ENCODE results near the gene APC.

Gene APC

DNA sequence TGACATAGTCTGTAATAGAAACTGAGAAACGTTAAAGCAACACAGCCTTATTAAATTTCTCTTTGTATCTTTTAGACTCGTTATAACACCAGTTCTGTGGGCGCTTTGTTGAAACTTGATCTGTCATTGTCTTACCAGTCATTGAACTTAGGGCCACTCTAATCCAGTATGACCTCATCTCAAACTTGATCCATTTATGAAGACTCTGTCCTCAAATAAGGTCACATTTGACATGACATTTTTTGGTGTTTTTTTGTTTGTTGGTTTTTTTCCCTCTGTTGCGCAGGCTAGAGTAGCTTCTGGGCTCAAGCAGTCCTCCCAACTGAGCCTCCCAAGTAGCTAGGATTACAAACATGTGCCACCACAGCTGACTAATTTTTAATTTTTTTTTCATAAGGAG, 5.9 kb downstream of the APC start:
- Histone ChIP-seq H3K4me1 (ENCODE audit: insufficient read depth, poor library complexity, severe bottlenecking) (peaks cover 5% of the 10 kb centered on the region), H3K4me3 (ENCODE audit: severe bottlenecking) (no peak overlapping the region), H3K9me3 (ENCODE audit: severe bottlenecking) (no peaks in the 10 kb centered on the region), H3K36me3 (ENCODE audit: low read depth) (no peaks in the 10 kb centered on the region), H3K27me3 (ENCODE audit: insufficient read depth, poor library complexity, severe bottlenecking) (no peaks in the 10 kb centered on the region), H3K27ac (ENCODE audit: poor library complexity, severe bottlenecking) (no peak overlapping the region)
- no peak for DNase-seq (ENCODE audit: low spot score)
- no peak for ATAC-seq (ENCODE audit: low read depth)
- TF ChIP-seq, protein P1, sequence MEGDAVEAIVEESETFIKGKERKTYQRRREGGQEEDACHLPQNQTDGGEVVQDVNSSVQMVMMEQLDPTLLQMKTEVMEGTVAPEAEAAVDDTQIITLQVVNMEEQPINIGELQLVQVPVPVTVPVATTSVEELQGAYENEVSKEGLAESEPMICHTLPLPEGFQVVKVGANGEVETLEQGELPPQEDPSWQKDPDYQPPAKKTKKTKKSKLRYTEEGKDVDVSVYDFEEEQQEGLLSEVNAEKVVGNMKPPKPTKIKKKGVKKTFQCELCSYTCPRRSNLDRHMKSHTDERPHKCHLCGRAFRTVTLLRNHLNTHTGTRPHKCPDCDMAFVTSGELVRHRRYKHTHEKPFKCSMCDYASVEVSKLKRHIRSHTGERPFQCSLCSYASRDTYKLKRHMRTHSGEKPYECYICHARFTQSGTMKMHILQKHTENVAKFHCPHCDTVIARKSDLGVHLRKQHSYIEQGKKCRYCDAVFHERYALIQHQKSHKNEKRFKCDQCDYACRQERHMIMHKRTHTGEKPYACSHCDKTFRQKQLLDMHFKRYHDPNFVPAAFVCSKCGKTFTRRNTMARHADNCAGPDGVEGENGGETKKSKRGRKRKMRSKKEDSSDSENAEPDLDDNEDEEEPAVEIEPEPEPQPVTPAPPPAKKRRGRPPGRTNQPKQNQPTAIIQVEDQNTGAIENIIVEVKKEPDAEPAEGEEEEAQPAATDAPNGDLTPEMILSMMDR (IDR thresholded peaks at IDR 0.05; ENCODE audit: poor library complexity, severe bottlenecking), result no peak

DNA sequence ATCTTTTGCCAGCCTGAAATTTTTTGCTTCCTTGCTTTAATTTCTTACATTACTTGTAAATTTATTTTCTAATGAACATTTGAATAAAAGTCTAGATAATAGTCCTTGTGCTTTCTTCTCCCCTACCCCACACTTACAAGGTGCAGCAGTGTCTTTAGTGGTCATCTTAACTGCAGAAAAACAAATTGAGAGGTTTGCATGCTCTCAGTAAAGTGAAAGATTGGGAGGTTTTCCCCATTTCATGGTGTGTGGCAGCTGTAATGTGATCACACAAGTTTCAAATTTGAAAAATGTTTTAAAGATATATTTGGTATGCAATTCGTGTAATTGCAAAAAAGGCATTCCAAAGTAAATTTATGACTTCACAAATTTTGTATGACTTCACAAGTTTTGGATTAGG, 14.7 kb downstream of the APC start:
- Histone ChIP-seq H3K4me1 (ENCODE audit: insufficient read depth, poor library complexity, severe bottlenecking) (no peaks in the 10 kb centered on the region), H3K27me3 (ENCODE audit: insufficient read depth, poor library complexity, severe bottlenecking) (no peaks in the 10 kb centered on the region), H3K27ac (ENCODE audit: poor library complexity, severe bottlenecking) (no peak overlapping the region), H3K9me3 (ENCODE audit: severe bottlenecking) (peaks cover 2% of the 10 kb centered on the region), H3K36me3 (ENCODE audit: low read depth) (peaks cover 17% of the 10 kb centered on the region; the same call in 1 of the 2 replicates), H3K4me3 (ENCODE audit: severe bottlenecking) (no peak overlapping the region)
- TF ChIP-seq, protein P1 (IDR thresholded peaks at IDR 0.05; ENCODE audit: poor library complexity, severe bottlenecking), result no peak
- DNase-seq (ENCODE audit: low spot score) (no peak), ATAC-seq (ENCODE audit: low read depth) (no peak)

GRCh38 chr5:112755703-112756102, 18.0 kb downstream of the APC start:
- H3K4me3 ChIP-seq (ENCODE audit: severe bottlenecking), result no peak overlapping the region
- no peaks in the 10 kb centered on the region for H3K4me1 ChIP-seq (ENCODE audit: insufficient read depth, poor library complexity, severe bottlenecking)
- ATAC-seq (ENCODE audit: low read depth) (no peak), DNase-seq (ENCODE audit: low spot score) (no peak)
- peaks cover 2% of the 10 kb centered on the region for H3K9me3 ChIP-seq (ENCODE audit: severe bottlenecking)
- H3K27ac ChIP-seq (ENCODE audit: poor library complexity, severe bottlenecking), result no peak overlapping the region
- peaks cover 33% of the 10 kb centered on the region for H3K36me3 ChIP-seq (ENCODE audit: low read depth)
- H3K27me3 ChIP-seq (ENCODE audit: insufficient read depth, poor library complexity, severe bottlenecking), result no peaks in the 10 kb centered on the region
- TF ChIP-seq, protein P1 (IDR thresholded peaks at IDR 0.05; ENCODE audit: poor library complexity, severe bottlenecking), result no peak

DNA sequence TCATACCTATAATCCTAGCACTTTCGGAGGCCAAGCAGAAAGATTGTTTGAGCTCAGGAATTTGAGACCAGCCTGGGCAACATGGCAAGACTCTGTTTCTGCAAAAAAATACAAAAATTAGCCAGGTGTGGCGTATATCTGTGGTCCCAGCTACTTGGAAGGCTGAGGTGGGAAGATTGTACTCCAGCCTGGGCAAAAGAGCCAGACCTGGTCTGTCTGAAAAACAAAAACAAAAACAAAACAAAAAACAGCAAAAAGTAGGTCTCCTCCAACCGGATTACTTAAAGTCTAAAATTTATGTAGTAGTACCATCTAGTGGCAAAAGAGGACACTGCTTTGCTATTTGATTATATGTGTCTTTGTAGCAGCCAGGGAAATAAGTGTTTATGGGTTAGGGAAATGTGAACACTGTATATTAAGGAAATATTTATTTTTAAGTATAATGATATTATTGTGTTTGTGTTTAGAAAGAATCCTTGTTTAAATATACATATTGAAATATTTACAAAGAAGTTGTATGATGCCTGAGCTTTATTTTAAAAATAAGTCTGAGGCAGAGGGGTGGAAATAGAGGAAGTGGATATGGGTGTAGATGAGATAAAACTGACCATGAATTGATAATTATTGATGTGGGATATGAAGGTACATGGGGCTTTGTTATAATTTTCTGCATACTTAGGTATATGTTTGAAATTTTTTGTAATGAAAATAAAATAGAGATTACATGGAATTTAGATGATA, 20.0 kb downstream of the APC start:
- DNase-seq (ENCODE audit: low spot score), result no peak
- TF ChIP-seq, protein P1 (IDR thresholded peaks at IDR 0.05; ENCODE audit: poor library complexity, severe bottlenecking), result peak; percentile 95
- no peak overlapping the region for H3K4me3 ChIP-seq (ENCODE audit: severe bottlenecking)
- peak; percentile 83 for ATAC-seq (ENCODE audit: low read depth)
- H3K27me3 ChIP-seq (ENCODE audit: insufficient read depth, poor library complexity, severe bottlenecking), result no peaks in the 10 kb centered on the region
- H3K27ac ChIP-seq (ENCODE audit: poor library complexity, severe bottlenecking), result no peak overlapping the region
- peaks cover under 1% of the 10 kb centered on the region for H3K9me3 ChIP-seq (ENCODE audit: severe bottlenecking)
- H3K4me1 ChIP-seq (ENCODE audit: insufficient read depth, poor library complexity, severe bottlenecking), result no peaks in the 10 kb centered on the region
- peaks cover 33% of the 10 kb centered on the region for H3K36me3 ChIP-seq (ENCODE audit: low read depth)

- ATAC-seq (ENCODE audit: low read depth) (no peak), DNase-seq (ENCODE audit: low spot score) (no peak)
- TF ChIP-seq, protein P1 (IDR thresholded peaks at IDR 0.05; ENCODE audit: poor library complexity, severe bottlenecking), result no peak
- Histone ChIP-seq H3K36me3 (ENCODE audit: low read depth) (peaks cover 33% of the 10 kb centered on the region), H3K4me1 (ENCODE audit: insufficient read depth, poor library complexity, severe bottlenecking) (no peaks in the 10 kb centered on the region), H3K9me3 (ENCODE audit: severe bottlenecking) (peaks cover 2% of the 10 kb centered on the region), H3K4me3 (ENCODE audit: severe bottlenecking) (no peak overlapping the region), H3K27me3 (ENCODE audit: insufficient read depth, poor library complexity, severe bottlenecking) (no peaks in the 10 kb centered on the region), H3K27ac (ENCODE audit: poor library complexity, severe bottlenecking) (no peak overlapping the region)
Observed at GRCh38 chr5:112758676-112759075, 21.0 kb downstream of the APC start.
